Cardiac septum (tissue), 1 donor: ENCODE results near the gene SERPINA12. TPM values are rescaled to one million over a fixed set of nuclear protein-coding genes. Genes with fewer than 3 reads are reported as not detected.

Source experiments
- DNase-seq: peaks from one replicate; pipeline ENCODE4 v3.0.0-alpha.2; 2020; ENCODE audit warnings: low spot score
- intact Hi-C: fragments of 100-400 bp; cut with DNase I; formaldehyde crosslinking; loops from one replicate; pipeline ENCODE4 v1.14.0; 2022
- total RNA-seq: library from RNA; stranded (reverse); fragmentation: NEBNext Ultra II Directional; extraction: Animal tissue kit (Norgen Biotek cat#: 25700); gene quantifications from one replicate; pipeline ENCODE4 v1.2.1, GENCODE V29; 2021
- donor health status: DM: no; HTN: no; CAD: no.

Gene SERPINA12
- total RNA-seq, 1 donor from 2014 or later: not detected

GRCh38 chr14:94471045-94471444, 38.2 kb downstream of the SERPINA12 start:
- intact Hi-C loops: no loop called here
- DNase-seq: no peak

- intact Hi-C loops: no loop called here
- DNase-seq: no peak
These were observed 39.0 kb downstream of the SERPINA12 start for GRCh38 chr14:94470311-94470710.

- intact Hi-C loops: no loop called here
- DNase-seq: no peak
These were observed 40.0 kb downstream of the SERPINA12 start for GRCh38 chr14:94469261-94469660.

- intact Hi-C loops: no loop called here
- no peak for DNase-seq
These were observed 41.3 kb downstream of the SERPINA12 start for GRCh38 chr14:94467728-94468520.

GRCh38 chr14:94466706-94467370, 42.4 kb downstream of the SERPINA12 start:
- intact Hi-C loops: no loop called here
- DNase-seq: no peak

GRCh38 chr14:94465042-94465441, 44.2 kb downstream of the SERPINA12 start:
- DNase-seq: no peak
- intact Hi-C loops: no loop called here

GRCh38 chr14:94464290-94464689, 45.0 kb downstream of the SERPINA12 start:
- DNase-seq: no peak
- intact Hi-C loops: no loop called here

- no peak for DNase-seq
- intact Hi-C loops: no loop called here
These were observed 46.3 kb downstream of the SERPINA12 start for GRCh38 chr14:94462763-94463572.

GRCh38 chr14:94462219-94462551, 47.1 kb downstream of the SERPINA12 start:
- DNase-seq: no peak
- intact Hi-C loops: no loop called here

GRCh38 chr14:94461526-94462218, 47.6 kb downstream of the SERPINA12 start:
- DNase-seq: no peak
- intact Hi-C loops: no loop called here

GRCh38 chr14:94460631-94461416, 48.4 kb downstream of the SERPINA12 start:
- intact Hi-C loops: no loop called here
- no peak for DNase-seq

GRCh38 chr14:94458558-94459205, 50.6 kb downstream of the SERPINA12 start:
- no peak for DNase-seq
- intact Hi-C loops: no loop called here

- DNase-seq: no peak
- intact Hi-C loops: no loop called here
These were observed 51.2 kb downstream of the SERPINA12 start for GRCh38 chr14:94458096-94458495.

GRCh38 chr14:94455928-94456327, 53.3 kb downstream of the SERPINA12 start:
- DNase-seq: no peak
- intact Hi-C loops: no loop called here

- no peak for DNase-seq
- intact Hi-C loops: no loop called here
These were observed 57.4 kb downstream of the SERPINA12 start for GRCh38 chr14:94451826-94452225.

GRCh38 chr14:94451091-94451771, 58.0 kb downstream of the SERPINA12 start:
- DNase-seq: no peak
- intact Hi-C loops: no loop called here

GRCh38 chr14:94450722-94451090, 58.6 kb downstream of the SERPINA12 start:
- intact Hi-C loops: no loop called here
- DNase-seq: no peak

GRCh38 chr14:94449930-94450329, 59.3 kb downstream of the SERPINA12 start:
- no peak for DNase-seq
- intact Hi-C loops: no loop called here
